HG02973 (cell line): ENCODE data around the gene TDRD10.
"Not testable (repeated sequence)": the region's sequence is repeated elsewhere in the genome, so short reads cannot be mapped to it uniquely, and the experiment has no call there.

Experiments used
- ATAC-seq: cut with Tn5 transposase; IDR thresholded peaks from one replicate; pipeline ENCODE4 v1.9.1; 2021; ENCODE audit warnings: moderate library complexity; ENCODE audit not compliant: unreplicated experiment

TDRD10 gene

DNA sequence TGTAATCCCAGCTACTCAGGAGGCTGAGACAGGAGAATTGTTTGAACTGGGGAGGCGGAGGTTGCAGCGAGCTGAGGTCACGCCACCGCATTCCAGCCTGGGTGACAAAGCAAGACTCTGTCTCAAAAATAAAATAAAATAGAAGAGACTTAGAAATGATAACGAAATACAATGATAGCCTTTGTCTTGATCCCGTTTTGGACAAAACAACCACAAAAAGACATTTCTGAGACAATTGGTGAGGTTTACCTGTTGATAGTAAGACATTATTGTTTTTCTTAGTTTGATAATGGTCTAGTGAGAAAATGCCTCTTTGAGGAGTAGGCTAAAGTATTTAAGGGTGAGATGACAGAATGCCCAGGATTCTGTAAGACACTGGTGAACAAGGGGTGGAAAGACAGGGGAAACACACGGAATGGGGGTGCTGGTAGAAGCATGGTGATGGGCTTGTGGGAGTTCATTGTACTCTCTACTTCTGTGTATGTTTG is 12.1 kb downstream of the TDRD10 start:
- no peak for ATAC-seq

DNA sequence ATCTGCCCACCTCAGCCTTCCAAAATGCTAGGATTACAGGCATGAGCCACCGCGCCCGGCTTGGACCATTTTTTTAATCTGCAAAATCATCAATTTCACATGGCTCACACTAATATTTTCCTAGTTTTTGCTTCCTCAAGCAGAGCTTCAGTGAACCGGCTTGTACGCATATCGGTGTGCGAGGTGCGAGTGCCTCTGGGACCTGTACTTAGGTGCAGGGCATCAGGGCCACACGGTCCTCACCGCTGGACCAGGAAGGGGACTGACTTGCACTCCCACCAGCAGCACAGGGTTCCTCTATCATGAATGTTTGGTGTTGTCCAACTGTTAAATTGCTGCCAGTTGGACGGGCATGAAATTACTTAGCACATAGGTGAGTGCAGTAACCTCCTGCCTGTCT is 15.6 kb downstream of the TDRD10 start:
- no peak for ATAC-seq

DNA sequence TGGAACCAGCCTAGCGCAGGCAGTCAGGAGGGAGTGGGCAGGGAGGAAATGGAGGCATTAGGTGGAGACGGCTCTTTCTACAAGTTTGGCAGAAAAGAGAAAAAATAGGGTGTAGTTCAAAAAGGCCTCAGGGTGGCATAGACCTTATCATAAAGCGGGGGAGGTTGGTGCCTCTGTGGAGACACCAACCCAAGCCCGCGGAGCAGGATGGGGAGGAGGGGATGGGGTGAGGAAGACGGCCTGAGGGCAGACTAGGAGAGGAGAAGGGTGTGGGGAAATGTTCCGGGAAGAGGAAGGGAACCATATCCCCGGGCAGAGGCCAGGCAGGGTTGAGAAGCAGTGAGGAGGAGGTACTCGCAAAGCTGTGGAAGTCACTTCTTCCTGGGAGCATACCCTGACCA is 17.6 kb downstream of the TDRD10 start:
- ATAC-seq = no peak

DNA sequence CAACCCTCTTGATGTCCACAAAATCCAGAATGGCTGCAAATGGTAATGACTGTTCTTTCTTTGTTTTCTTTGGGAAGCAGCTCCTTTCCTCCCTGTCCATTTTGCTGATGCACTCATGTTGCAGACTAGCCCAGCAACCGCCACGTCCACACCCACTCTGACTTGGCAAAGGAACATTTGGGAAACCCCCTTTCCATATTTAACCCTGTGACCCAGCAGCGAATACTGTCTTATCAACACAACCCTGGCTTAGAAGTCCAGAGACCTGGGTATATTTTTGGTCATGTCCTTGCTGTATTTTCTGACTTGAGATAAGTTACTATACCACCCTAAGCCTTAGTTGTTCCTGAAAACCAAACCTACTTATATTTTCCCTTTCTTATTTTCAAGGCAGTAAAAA is 18.3 kb downstream of the TDRD10 start:
- ATAC-seq = no peak

DNA sequence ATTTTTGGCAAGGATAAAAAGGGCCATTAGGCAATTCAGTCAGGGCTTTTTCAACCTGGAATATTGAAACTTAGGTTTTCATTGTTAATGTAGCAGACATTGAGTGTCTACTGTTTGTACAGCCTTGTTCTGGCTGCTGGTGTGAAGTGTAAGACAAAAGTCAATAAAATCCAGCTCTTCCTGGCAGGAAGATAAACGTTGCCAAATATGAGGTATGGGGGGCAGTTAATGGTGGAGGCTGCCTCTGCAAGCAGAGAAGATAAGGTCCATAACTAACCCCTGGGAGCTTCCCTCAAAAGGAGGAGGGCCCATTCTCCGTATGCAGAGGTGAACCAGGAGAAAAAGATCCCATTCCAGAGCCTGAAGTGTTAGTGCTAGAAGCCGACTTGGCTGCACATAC is 19.7 kb downstream of the TDRD10 start:
- no peak for ATAC-seq

DNA sequence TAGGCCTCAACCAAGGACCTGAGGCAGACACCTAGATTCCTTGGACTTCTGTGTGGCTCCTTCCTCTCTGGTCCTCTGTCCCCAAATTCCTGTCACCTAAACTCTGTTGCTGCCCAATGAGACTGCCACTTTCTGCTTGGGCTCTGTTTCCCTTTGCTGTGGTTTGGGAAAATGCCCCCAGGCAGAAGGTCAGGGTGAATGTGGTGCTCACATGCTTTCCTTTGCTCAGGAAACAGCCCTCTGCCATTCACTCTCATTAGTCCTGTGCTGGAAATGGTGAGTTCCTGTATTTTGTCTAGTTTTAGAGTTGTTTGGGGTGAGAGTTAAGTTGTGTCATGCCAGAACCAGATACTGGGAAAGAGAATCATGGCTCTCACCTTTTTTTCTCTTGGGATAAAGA is 22.9 kb downstream of the TDRD10 start:
- no peak for ATAC-seq

DNA sequence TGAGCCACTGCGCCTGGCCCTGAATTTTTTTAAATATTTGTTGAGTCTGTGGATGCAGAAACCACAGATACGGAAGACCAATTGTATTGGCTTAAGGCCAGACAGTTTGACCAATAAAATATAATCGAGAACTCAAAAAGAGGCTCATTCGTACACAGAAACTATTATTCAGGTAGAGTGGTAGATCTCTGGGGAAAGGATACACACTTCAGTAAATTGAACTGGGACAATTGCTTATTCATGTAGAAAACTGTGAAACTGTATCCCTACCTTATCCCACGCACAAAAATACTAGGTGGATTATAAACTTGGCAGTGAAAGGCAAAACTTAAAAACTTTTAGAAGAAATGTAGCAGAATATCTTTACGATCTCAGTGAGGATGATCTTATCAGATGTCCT is 25.2 kb downstream of the TDRD10 start:
- ATAC-seq = no peak

DNA sequence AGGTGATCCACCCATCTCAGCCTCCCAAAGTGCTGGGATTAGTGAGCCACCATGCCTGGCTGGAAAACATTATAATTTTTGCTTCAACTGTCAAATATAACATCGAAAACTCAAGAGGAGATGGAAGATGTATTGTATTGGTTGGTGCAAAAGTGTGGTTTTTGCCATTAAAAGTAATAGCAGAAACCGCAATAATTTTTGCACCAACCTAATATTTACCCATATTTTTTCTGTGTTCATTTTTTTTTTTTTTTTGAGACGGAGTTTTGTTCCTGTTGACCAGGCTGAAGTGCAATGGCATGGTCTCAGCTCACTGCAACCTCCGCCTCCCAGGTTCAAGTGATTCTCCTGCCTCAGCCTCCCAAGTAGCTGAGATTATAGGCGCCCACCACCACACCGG is 27.3 kb downstream of the TDRD10 start:
- ATAC-seq = no peak

DNA sequence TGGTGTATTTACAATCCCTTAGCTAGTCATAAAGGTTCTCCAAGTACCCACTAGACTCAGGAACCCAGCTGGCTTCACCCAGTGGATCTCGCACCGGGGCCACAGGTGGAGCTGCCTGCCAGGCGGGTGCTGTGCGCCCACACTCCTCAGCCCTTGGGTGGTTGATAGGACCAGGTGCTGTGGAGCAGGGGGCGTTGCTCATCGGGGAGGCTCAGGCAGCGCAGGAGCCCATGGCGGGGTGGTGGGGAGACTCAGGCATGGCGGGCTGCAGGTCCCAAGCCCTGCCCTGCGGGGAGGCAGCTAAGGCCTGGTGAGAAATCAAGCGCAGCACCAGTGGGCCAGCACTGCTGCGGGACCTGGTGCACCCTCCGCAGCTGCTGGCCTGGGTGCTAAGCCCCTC is 29.9 kb downstream of the TDRD10 start:
- ATAC-seq = not testable (repeated sequence)

DNA sequence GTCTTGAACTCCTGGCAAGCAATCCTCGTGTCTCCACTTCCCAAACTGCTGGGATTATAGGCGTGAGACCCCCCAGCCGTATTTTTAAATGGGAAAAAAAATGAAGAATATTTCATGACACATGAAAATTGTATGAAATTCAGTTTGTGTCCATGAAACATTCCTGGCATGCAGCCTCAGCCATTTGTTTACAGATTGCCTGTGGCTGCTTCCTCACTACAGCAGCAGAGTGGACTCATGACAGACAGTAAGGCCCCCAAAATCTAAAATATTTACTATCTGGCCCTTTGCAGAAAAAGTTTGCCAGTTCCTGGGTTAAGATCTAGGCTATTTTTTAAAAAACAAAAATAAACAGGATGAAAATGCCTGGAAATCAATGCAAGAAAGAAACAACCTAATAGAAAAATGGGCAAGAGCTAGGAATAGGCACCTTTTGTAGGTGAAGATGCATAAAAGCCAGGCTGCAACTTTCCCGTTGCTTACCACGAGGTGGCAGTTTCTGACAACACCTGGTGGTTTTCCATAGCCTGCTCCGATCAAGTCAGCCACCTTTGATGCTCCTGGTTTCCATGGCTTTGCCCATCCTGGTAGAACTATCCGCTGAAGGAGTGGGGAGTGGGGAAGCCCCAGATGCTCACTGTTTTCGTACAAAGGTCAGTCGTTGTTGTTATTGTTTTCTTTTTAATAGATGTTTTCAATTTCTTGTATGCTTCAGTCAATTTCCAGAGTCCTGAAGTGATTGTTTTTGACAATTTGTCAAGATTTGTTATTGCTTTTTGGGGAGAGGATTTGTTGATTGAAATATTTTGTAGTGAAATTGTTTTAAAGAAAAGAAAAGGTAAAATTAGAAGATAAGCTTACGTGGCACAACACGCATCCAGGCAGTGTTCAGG is 32.2 kb downstream of the TDRD10 start:
- ATAC-seq = no peak

DNA sequence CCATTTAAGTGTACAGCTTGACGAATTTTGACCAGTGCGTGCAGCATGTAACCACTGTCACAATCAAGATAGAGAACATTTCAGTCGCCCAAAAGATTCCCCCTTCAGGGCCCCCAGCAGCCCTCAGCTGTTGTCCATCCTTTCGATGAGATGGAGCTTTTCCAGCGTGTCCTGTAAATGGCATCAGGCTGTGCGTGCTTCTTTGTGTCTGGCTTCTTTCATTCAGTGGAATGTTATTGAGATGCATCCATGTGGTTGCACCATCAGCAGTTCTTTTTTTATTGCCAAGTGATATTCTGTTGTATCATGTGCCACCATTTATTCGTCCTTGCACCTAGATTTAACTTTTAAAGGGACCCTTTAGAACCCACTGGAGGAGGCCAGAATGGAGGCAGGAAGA is 34.6 kb downstream of the TDRD10 start:
- no peak for ATAC-seq

DNA sequence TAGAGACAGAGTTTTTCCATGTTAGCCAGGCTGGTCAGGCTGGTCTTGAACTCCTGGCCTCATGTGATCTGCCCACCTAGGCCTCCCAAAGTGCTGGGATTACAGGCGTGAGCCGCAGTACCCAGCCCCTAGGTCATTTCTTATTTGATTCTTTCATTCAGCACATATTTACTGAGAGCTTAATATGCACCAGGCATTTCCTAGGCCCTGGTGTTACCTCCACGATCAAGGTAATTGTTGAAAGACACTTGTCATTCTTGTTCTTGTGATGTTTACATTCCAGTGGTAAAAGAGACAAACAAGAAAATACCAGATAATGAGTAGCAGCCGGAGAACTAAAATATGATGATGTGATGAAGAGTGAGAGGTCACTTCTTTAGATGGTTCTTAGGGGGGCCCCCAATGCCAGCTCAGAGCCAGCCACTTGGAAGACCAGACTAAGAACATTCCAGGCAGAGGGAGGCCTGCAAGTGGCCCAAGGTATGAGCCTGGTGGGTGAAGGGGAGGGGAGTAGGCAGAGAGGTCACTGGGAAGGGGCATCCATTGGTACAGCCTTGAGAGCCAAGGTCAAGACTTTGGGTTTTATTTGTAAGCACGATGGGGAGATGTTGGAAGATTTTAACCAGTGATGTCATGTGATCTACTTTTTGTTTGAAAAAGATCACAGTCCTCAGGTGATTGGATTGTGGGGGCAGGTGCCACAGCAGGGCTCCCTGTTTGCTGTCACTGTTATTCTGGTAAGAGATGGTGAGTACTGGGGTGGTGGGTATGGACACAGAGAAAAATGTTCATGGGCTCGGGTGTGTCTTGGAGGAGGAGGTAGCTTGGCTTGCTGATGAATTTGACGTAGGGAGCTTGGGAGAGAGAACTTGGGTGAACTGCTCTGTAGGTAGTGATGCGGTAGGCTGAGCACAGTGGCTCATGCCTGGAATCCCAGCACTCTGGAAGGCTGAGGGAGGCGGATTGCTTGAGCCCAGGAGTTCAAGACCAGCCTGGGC is 37.8 kb downstream of the TDRD10 start:
- no peak for ATAC-seq

DNA sequence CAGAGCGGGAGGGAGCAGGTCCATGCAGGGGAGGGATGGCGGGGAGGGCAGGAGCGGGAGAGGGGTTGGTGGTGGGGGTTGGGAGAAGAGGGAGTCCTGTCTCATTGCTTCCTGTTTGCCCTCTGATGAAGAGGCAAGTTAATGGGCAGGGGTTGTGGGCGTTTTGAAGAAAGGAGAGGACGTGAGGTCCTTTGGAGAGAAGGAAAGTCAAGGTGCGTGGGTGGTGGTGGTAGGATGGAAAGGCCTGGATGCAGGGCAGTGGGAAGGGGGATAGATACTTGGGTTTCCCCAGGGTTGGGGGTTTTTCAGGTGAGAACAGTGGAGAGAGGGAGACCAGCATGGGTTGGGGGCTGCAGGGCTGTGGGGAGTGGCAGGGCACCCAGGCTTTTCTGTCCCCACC is 39.2 kb downstream of the TDRD10 start:
- no peak for ATAC-seq

DNA sequence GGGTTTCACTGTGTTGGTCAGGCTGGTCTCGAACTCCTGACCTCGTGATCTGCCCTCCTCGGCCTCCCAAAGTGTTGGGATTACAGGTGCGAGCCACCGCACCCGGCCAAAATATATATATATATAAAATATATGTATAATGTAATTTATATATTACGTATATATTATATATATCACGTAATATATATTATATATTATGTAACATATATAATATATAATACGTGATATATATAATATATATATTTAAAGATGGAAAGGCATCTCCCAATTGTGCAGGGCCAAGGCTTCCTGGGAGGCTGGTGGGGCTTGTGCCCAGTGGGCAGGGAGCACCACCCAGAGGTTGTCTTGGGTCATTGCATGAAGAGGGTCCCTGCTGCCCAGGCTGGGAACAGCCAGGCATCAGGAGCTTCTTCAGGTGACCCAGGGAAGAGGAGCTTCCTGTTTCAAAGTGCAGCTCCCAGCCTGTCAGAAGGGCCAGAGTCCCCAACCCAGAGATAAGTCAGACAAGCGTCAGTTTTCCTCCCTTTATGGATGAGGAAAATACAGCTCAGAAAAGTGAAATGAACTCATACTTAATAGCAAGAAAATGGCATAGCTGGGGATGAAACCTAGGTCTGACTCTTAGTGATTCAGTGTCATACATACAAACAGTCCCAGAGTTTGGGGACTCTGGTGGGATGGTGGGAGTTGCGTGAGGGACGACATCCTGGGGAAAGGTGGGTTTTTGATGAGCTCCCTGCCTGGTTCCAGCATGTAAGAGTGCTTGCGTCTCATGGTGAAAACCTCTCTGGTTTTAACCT is 44.4 kb downstream of the TDRD10 start:
- no peak for ATAC-seq

DNA sequence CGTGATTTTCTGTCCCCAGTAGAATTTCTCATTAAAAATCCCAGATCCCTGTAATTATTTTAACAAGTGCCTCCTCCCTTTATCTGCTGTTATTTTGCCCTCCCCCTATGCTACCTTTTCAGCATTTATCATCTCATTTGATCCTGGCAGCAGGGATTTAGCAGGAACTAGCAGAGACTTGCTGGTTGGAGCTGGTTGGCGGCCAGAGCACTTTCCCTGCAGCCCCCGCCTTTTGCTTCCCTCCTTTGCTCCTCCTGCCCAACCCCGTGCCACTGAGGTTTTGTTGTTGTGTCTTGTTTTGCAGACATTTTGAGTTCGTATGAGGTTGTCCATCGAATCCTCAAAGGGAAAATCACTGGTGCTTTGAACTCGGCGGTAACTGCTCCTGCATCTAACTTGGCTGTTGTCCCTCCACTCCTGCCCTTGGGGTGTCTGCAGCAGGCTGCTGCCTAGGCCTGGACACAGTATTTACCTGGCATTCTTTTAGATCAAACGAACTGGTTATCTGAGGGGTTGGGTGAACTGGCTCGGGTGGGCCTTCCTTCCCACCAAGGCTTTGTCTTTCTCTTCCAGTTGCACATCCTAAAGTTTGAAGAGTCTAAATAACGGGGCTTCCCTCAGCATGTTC is 45.2 kb downstream of the TDRD10 start:
- ATAC-seq = no peak

DNA sequence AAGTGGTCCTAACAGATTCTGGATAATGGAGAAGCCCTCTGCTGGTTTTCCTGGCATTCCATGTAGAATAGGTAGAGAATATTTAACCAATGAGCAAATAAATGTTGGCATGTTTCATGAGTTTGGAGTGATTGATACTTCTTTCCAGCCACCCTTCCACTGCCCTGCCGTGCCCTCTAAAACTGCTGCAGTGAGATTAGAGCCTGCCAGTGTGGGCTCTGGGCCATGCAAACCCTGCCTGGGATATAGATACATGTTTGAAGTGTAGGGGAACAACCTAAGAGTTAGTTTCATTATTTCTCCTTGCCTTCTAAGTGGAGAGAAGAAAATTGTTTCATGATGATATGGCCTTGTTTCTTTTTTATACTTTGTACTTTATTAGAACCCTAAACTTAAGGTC is 46.0 kb downstream of the TDRD10 start:
- no peak for ATAC-seq

DNA sequence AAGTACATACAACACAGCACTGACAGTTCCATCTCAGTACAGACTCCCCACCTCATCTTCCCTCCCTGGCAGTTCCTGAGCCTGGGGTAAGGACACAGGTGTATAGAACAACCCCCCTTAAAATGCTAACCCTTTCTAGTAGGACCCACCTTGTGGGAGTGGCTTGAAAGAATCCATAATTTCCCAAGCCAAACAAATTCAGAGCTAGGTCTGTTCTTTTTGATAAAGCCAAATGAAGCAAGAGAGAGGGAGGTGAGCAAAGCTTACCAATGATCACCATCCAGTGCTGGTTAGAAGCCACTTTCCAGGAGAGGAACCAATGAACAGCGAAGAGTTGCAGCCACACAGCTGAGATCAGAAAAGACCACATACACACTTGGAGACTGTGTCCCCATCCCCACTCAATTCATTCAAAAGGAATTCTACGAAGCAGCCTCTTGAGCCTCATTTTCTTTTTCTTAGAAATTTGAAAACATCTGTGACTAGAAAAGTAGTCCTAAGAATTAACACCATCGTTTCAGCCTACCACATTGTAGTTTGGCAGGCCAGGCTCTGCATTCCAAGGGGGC is 47.3 kb downstream of the TDRD10 start:
- ATAC-seq = no peak

DNA sequence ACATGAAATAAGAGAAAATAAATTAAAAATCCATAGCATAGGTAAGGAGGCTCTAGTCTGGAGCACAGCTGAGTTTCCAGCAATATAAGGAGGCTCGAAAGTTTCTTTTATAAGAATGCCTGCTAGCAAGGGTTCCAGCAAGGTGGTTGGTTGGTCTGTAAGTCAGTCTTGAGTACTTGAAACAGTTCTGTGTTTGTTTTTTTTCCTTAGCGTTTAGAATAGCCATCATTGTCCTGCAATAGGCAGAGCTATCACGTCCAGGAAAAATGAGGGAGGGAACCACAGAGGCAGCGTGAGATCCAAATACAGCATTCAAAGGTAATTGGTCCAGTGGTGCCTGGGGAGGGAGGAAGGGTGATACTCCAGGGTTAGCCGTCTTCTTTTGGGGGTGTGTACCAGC is 48.1 kb downstream of the TDRD10 start:
- ATAC-seq = no peak

DNA sequence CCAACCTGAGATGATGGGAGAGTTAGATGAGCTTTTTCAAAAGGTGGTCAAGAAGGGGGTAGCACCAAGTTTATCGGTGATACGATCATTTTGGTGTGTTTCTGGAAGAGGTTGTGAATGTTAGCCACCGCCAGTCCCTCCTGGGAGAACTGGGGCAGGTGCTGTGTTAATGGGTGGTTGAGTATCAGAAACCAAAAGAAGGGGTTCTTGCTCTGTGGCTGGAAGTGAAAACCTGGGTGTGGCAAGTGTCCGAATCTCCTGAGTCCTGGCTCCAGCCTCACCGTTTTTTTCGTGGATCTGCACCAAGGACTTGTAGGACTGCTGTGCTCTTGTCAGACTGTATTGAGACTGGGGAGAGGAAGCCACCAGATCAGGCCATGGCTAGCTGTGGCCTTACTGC is 48.6 kb downstream of the TDRD10 start:
- no peak for ATAC-seq

DNA sequence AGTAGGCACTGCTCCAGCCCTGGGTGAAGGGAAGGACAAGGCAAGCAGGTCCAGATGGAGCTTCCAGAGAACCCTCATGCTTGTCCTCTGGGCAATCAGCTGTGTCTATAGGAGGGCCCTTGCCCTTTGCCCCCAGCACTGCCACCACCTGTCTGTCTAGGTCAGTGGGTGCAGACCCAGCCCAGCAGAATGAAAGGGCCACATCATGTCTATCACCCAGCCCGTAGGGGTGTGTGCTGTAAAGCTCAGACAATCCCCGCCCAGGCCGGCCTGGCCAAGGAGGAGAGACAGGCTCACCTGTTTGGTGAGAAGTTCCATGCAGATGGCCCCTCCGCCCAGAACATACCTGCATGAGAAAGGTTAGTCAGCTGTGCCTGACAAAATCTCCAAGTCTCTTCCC is 49.5 kb downstream of the TDRD10 start:
- no peak for ATAC-seq
